ENCODE data around the gene ECM2. TPM values are rescaled to one million over a fixed set of nuclear protein-coding genes. Genes with fewer than 3 reads are reported as not detected.

ECM2 gene
- total RNA-seq, 1 experiment from 2014 or later, result not detected

DNA sequence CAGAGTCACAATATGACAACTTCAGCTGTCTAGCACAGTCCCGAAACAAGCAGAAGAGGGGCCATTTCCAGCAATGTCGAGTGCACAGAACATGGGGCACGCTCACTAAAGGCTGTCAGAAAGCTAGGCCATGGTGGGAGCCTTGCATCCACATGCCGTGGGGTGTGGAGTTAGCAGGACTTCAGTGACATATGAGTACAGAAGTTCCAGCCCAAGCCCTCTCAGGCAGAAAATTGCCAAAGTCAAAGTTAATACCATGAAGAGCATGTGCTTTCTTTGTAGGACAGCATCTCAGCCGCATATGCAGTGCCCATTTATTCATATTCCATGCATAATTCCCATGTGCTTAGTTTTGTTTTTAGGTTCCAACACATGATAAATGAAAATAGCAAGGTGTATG is 26.7 kb downstream of the ECM2 start:
- Mint-ChIP-seq H3K27ac (no peak overlapping the region), H3K4me1 (peaks cover 6 to 7% of the 10 kb centered on the region in 2 experiments), H3K36me3 (ENCODE audit: insufficient read depth in 1 of 3, low read depth in 3 of 3) (no peaks in the 10 kb centered on the region), H3K27me3 (ENCODE audit: low read depth) (no peaks in the 10 kb centered on the region), H3K9me3 (no peaks in the 10 kb centered on the region), H3K4me3 (no peak overlapping the region)
- H2BK12ac ChIP-seq (ENCODE audit: insufficient read length, low read depth, low read length), result no peak overlapping the region
- no peak overlapping the region for H3K27ac ChIP-seq (ENCODE audit: insufficient read length, low read depth, low read length)
- H3K56ac ChIP-seq (ENCODE audit: insufficient read length, low read depth, low read length), result no peak overlapping the region
- no peak overlapping the region for H3T11ph ChIP-seq (ENCODE audit: low read length)
- no peaks in the 10 kb centered on the region for H3K23me2 ChIP-seq (ENCODE audit: insufficient read length, low read depth, low read length, poor library complexity, severe bottlenecking)
- TF ChIP-seq, protein P1, sequence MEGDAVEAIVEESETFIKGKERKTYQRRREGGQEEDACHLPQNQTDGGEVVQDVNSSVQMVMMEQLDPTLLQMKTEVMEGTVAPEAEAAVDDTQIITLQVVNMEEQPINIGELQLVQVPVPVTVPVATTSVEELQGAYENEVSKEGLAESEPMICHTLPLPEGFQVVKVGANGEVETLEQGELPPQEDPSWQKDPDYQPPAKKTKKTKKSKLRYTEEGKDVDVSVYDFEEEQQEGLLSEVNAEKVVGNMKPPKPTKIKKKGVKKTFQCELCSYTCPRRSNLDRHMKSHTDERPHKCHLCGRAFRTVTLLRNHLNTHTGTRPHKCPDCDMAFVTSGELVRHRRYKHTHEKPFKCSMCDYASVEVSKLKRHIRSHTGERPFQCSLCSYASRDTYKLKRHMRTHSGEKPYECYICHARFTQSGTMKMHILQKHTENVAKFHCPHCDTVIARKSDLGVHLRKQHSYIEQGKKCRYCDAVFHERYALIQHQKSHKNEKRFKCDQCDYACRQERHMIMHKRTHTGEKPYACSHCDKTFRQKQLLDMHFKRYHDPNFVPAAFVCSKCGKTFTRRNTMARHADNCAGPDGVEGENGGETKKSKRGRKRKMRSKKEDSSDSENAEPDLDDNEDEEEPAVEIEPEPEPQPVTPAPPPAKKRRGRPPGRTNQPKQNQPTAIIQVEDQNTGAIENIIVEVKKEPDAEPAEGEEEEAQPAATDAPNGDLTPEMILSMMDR (conservative IDR thresholded peaks at IDR 0.05), result no peak
- no peak overlapping the region for H3K23ac ChIP-seq (ENCODE audit: insufficient read length, low read depth, low read length)
- no peaks in the 10 kb centered on the region for H3K79me1 ChIP-seq (ENCODE audit: insufficient read depth, low read depth, low read length, poor library complexity, severe bottlenecking)
- no peaks in the 10 kb centered on the region for H3K27me3 ChIP-seq (ENCODE audit: insufficient read depth, low read length)
- no peak overlapping the region for H2AFZ ChIP-seq (ENCODE audit: low read length)
- no peak overlapping the region for H2BK15ac ChIP-seq (ENCODE audit: low read depth, low read length)
- no peak overlapping the region for H2AK5ac ChIP-seq (ENCODE audit: insufficient read length, low read length)
- no CpG with 5 or more reads among the region's 5 CpGs for WGBS (ENCODE audit: extremely low coverage, insufficient read length, low lambda C conversion rate)
- no peak overlapping the region for H4K5ac ChIP-seq (ENCODE audit: insufficient read length, low read depth, low read length)
- DNase-seq, result no peak
- H3K79me2 ChIP-seq (ENCODE audit: insufficient read depth, low read length), result no peaks in the 10 kb centered on the region
- no peaks in the 10 kb centered on the region for H4K20me1 ChIP-seq (ENCODE audit: control insufficient read depth, insufficient read depth, insufficient read length)
- no peak overlapping the region for H4K8ac ChIP-seq (replicated peaks; ENCODE audit: insufficient read length, low read depth, low read length)
- H3K4me1 ChIP-seq (ENCODE audit: insufficient read depth, low read length), result no peaks in the 10 kb centered on the region
- no peak overlapping the region for H4K91ac ChIP-seq (ENCODE audit: insufficient read length, low read depth, low read length)
- H3K18ac ChIP-seq (ENCODE audit: insufficient read length, low read depth, low read length), result no peak overlapping the region
- no peaks in the 10 kb centered on the region for H3K9me3 ChIP-seq (ENCODE audit: control insufficient read depth, low read depth, low read length)
- H3K14ac ChIP-seq (ENCODE audit: insufficient read depth, low read length), result no peak overlapping the region
- no peak overlapping the region for H3K4ac ChIP-seq (ENCODE audit: low read depth, low read length)
- H2BK5ac ChIP-seq (ENCODE audit: insufficient read length, low read length), result no peak overlapping the region
- H2BK120ac ChIP-seq (ENCODE audit: low read depth, low read length, poor library complexity, severe bottlenecking), result no peak overlapping the region
- H3K4me2 ChIP-seq (ENCODE audit: insufficient read depth, insufficient read length, low read length), result no peak overlapping the region
- no peak overlapping the region for H2BK20ac ChIP-seq (ENCODE audit: low read depth, low read length, poor library complexity, severe bottlenecking)
- H3K9ac ChIP-seq (ENCODE audit: extremely low read depth, insufficient read length, low read length), result no peak overlapping the region
